GM12872 (cell line): ENCODE results near the gene ITPKB.

Experiments
- TF ChIP-seq, protein P1 (sequence below): IDR thresholded peaks from 3 replicates; pipeline ENCODE4 v1.5.1; 2011; ENCODE audit warnings: low read depth, mild to moderate bottlenecking, low read length, moderate library complexity; ENCODE audit not compliant: insufficient read depth

The ITPKB gene

GRCh38 chr1:226636847-226637096 lies 102.3 kb downstream of the ITPKB start:
- TF ChIP-seq, protein P1, sequence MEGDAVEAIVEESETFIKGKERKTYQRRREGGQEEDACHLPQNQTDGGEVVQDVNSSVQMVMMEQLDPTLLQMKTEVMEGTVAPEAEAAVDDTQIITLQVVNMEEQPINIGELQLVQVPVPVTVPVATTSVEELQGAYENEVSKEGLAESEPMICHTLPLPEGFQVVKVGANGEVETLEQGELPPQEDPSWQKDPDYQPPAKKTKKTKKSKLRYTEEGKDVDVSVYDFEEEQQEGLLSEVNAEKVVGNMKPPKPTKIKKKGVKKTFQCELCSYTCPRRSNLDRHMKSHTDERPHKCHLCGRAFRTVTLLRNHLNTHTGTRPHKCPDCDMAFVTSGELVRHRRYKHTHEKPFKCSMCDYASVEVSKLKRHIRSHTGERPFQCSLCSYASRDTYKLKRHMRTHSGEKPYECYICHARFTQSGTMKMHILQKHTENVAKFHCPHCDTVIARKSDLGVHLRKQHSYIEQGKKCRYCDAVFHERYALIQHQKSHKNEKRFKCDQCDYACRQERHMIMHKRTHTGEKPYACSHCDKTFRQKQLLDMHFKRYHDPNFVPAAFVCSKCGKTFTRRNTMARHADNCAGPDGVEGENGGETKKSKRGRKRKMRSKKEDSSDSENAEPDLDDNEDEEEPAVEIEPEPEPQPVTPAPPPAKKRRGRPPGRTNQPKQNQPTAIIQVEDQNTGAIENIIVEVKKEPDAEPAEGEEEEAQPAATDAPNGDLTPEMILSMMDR: no peak

GRCh38 chr1:226635456-226635941 lies 103.6 kb downstream of the ITPKB start:
- TF ChIP-seq, protein P1: no peak

GRCh38 chr1:226634611-226635246 lies 104.4 kb downstream of the ITPKB start:
- TF ChIP-seq, protein P1: no peak

GRCh38 chr1:226634166-226634588 lies 104.9 kb downstream of the ITPKB start:
- TF ChIP-seq, protein P1: peak; percentile 93

- TF ChIP-seq, protein P1: no peak
These were observed 105.4 kb downstream of the ITPKB start for GRCh38 chr1:226633541-226634165.

DNA sequence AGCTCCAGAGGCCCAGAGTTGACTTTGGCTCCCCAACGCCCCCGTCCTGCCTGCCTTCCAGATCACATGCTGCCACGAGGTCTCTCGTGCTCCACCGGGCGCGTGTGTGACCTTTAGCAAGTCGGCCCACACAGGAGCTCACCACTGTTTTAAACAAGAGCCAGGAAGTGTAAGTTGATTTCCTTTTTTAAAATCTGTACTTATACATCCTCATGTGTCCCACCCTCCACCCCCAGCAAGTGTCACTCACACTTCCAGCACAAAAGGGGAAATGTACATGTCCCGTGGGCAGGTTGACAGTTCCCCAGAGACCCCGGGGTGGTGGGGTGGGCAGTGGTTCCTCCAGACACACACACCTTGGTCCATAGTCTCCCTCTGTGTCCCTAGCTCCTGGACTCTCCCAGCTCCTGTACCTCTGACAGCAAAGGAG lies 106.1 kb downstream of the ITPKB start:
- TF ChIP-seq, protein P1: no peak

DNA sequence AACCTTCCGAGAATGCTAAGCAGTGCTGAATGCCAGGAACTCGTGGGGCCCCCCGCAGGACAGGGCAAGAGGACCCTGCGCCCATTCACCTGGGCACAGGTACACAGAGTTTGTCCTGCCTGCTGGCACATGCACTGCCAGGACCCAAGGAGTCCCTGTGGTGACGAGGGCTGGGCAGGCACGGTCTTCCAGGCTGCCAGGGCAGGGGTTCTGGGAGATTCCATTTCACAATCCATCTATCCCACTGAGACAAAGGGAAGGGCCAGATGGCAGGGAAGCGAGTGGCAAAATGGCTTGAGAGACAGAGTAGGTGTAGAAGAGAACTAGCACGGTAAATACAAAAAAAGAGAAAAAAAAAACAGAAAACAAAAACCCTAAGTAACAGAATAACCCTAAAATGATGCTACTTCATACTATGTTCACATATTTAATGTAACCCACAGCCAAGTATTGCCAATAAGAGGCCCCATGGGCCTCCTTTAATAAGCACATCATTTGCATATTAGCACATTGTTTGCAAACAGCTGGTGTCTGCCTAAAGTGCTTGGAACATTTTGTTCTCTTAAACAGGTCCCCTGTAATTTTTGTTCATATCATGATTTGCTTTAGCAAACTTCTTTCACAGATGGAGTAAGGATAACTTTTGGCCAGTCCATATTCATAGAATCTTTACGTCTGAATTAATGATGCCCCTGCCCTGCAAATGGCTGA lies 106.8 kb downstream of the ITPKB start:
- TF ChIP-seq, protein P1: no peak
